GM18499 (cell line): ENCODE results near the gene CDC42EP1.
"Not testable (repeated sequence)": the region's sequence is repeated elsewhere in the genome, so short reads cannot be mapped to it uniquely, and the experiment has no call there.

Experiments used
- ATAC-seq: cut with Tn5 transposase; IDR thresholded peaks from one replicate; pipeline ENCODE4 v1.9.1; 2021; ENCODE audit warnings: moderate number of reproducible peaks; ENCODE audit not compliant: insufficient read depth, unreplicated experiment

The CDC42EP1 gene

DNA sequence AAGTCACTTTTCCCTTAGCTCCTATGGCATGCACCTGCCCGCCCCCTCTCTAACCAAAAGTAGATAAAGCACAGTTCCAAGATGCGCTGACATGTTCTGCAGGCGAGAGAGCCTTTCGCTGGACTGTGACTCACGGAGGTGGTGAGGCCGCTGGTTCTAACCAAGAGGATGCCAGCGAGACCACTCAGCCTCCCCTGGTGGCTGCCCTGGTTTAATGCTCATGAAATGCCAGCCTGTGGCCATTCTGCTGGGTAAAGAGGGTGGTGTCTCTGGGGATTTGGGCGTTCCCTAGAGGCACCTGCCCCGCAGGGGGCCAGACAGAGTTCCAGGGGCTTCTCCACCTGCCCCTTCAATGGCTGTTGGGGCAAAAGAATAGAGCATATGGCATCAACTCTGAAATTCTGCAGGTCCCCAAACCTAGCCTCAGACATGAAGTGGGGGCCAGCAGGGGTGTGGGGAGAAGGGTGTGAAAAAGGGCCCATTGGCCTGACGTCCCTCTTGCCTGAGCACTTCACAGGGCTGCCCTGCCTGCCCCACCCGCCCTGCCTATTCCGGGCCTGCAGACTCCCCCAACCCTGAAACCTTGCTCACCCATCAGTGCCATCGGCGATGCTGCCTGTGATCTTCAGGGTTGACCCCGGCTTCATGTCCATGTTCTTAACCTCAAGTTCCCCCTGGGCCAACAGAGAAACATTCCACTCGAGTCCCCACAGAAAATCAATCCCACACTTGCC lies 11.1 kb downstream of the CDC42EP1 start:
- no peak for ATAC-seq

DNA sequence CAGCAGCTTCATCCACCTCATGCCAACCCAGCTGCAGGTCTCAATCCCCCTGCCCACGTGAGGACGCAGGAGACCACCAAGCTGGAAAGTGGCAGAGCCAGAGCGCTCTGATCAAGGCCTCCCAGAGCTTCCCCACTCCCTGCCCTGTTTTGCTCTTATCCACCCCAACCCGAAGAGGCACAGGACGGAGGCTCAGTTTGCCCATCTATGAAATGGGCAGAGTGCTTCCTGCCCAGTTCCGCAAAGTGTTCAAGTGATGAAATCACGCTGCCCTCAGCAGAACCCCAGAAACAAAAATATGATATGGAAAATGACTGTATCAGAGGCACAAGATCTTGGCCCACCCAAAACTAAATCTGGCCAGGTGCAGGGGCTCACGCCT lies 11.7 kb downstream of the CDC42EP1 start:
- ATAC-seq: no peak

DNA sequence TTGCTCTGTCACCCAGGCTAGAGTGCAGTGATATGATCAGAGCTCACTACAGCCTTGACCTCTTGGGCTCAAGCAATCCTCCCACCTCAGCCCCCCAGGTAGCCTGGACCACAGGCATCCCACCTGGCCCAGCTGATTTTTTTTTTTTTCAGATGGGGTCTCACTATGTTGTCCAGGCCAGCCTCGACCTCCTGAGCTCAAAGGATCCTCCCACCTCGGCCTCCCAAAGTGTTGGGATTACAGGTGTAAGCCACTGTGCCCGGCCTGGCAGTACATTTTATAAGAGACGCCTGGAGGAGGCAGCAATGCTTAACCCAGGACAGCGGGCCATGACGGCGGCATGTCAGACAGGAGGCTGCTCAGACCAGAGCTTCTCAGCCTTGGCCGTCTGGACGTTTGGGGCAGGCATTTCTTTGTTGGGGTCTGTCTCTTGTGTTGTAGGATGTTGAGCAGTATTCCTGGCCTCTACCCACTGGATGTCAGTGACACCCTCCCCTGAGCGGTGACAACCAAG lies 15.3 kb downstream of the CDC42EP1 start:
- no peak for ATAC-seq

DNA sequence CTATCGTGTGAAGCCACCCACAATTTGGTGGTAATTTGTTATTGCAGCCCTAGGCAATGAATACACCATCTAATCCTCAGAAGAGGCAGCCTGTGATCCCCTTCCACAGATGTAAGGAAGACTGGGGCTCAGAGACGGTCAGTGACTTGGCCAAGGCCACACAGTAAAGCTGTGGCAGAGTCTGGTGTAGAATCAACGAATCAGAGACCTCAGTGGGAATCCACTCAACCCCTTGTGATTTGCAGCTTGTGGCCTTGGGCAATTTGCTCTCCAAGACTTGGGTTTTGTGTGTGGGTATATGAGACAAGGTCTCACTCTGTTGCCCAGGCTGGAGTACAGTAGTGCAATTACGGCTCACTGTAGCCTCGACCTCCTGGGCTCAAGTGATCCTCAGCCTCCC lies 17.7 kb downstream of the CDC42EP1 start:
- no peak for ATAC-seq

DNA sequence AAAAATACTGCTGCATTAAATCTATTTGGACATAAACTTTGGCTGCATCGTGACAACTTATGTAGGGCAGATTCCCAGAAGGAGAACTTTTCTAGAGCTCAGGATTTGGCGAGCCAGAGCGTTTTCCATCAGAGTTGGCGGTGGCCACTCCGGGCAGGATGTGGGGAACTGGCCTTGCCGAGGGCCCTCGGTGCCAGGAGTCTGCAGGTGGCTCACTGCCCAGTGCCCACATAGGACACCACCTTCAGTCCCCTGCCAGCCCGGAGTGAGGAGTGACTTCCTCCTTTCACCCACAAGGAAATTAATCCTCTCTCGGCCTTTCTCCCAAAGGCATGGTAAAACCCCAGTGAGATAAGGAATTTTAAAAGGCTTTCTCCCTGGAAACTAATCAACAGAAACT lies 21.2 kb downstream of the CDC42EP1 start:
- ATAC-seq: no peak

DNA sequence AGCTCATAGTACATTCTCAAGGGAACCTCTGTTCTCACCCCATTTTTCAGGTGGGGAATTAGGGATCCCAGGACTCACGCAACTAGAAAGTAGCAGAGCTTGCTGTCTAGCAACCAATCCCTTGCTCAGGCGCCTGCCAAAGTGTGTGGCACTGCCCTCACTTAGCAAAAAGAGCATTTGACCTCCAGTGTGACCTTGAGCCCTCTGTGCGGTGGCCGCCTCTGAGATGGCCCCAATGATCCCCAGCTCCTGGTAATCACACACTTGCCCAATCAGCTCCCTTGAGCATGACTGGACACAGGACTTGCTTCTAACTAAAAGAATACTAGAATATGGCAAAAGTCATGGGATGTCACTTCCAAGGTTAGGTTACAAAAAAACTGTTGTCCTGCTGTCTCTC lies 22.2 kb downstream of the CDC42EP1 start:
- ATAC-seq: no peak

DNA sequence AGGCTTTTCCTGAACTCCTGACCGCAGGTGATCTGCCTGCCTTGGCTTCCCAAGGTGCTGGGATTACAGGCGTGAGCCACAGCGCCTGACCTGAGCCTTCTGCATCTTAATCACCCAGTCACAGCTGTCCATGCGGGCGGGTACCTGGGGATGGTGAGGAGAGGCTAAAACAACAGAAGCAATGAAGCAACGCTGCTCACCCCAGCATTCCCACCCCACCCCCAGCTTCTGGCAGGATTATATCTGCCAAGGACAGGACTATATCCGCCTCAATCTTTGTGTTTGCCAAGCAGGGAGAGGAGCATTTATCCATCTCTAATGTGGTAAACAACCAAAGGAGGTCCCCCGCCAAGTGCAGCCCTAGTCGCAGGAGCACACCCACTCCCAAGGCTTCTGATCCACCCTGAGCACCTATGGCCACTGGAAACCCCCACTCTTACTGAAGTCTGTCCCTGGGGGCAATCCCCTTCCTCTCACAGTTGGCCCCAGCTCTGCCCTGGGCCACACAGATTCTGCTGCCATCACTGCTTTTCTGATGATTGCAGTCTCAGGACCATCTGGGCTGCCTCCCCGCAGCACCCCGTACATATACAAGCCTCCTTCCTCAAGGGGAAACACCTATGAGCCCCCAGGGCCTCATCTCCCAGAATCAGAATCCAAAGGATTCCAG lies 28.4 kb downstream of the CDC42EP1 start:
- ATAC-seq: no peak

DNA sequence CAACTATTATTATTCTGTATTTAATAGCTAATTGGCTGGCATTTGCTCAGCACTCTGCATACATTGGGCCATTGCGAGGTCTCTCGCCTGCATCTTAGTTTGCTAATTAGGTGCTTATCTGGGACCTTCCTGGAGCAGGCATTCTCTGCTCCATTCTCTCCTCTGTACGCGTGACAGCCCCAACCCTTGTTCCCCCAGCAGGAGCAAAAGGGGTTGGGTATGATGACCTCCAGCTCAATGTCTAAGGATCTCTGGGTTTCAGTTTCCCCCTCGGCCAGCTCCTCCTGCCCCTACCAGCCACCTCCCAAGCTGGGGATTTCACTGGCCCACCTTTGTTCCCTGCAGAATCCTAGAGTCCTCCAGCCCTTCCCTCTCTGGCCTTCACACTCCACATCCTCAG lies 29.4 kb downstream of the CDC42EP1 start:
- no peak for ATAC-seq

DNA sequence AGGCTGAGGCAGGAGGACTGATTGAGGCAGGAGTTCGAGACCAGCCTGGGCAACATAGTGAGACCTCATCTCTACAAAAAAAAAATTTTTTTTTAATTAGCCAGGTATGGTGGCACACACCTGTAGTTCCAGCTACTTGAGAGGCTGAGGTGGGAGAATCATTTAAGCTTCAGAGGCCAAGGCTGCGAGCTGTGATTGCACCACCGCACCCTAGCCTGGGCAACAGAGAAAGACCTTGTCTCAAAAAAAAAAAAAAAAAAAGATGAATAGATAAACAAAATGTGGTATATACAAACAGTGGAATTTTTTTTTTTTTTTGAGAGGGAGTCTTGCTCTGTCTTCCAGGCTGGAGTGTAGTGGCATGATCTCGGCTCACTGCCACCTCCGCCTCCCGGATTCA lies 30.8 kb downstream of the CDC42EP1 start:
- not testable (repeated sequence) for ATAC-seq

DNA sequence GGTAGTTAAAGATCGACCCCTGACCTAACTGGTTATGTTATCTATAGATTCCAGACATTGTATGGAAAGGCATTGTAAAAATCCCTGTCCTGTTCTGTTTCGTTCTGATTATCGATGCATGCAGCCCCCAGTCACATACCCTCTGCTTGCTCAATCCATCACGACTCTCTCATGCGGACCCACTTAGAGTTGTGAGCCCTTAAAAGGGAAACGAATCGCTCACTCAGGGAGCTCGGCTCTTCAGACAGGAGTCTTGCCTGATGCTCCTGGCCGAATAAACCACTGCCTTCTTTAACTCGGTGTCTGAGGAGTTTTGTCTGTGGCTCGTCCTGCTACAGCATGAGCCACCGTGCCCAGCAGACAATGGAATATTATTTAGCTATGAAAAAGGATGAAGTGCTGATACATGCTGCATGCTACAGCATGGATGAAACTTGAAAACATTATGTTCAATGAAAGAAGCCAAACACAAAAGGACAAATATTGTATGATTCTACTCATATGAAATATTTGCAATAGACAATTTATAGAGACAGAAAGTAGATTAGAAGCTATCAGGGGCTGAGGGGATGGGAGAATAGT lies 31.6 kb downstream of the CDC42EP1 start:
- no peak for ATAC-seq

DNA sequence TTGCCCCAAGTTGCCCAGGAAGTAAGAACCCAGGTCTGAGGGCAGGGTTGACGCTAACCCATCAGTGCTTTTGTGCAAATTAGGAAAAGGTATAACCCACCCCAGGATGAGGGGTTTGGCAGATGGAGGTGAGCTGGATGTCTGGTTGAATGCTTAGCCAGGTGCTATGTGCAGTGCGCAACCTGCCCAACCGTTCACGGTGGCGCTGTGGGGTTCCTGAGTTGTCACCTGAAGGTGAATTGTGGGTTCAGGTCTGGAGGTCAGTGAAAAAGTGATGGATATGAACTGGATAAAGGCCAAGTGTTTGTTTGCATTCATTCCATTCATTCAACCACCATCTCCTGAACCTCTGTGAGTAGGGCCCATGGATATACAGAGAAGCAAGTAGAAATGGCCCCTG lies 34.0 kb downstream of the CDC42EP1 start:
- no peak for ATAC-seq

DNA sequence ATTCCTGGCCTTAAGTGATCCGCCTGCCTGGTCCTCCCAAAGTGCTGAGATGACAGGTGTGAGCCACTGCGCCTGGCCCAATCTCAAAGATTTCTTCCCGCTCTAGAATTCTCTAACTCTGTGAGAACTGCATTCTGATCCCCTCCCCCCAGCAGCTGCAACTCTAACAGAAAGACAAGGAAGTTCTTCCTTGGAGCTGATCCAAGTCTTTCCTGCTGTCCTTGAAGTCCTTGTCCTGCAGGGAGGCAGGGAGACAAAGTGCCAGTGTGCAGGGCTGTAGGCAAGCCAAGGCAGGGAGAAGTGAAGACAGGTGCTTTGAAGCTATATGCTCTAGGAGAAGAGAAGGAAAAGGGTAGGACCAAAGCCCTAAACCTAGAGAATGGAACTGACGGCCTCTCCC lies 38.9 kb downstream of the CDC42EP1 start:
- ATAC-seq: no peak

DNA sequence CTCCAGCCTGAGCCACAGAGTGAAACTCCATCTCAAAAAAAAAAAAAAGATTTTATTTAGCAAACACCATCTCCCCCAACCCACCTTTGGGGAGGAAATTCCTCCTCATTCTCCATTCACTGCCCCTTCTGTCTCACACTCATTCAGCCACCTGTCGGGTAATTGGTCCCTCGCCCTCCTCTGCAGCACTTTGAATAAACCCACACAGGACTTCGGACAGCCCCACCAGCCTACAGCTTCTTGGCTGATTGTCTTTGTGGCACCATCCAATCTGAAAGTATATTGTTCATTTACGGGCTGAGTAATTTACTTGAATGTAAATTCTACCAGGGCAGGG lies 40.9 kb downstream of the CDC42EP1 start:
- ATAC-seq: no peak

DNA sequence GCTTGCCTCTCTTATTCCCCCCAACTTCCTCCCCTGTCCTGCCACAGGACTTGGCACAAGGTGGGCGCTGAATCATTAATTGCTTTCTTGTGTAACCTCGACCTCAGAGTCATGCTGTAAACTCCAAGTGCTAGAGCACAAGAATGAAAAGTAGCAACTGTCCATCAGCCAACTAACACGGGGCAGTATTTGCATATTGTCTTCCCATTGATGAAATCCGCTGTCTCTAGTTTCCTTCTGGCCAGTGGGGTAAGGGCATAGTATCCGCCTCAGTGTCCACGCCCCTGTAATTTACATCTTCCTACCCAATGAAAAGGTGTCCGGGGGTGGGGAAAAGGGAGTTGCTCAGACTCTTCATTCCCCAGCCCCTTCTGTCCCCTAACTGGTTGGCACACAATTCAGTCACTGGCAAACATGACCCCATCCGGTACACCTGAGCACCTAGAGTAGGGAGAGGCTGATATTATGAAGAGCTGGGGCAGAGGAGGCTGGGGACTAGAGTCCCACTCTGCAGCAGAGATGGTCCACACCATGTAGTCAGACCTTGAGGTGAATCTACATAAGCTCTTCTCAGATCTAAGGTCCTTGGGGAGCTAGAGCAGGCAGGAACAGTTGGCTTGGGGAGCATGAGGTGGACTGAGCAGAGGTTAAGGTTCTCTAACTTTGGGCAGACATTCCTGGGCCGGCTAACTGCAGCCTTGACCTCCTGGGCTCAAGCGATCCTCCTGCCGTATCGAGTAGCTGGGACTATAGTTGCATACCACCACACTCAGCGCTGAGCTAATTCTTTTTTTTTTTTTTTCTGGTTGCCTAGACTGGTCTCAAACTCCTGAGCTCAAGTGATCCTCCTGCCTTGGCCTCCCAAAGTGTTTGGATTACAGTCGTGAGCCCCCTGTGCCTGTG lies 41.5 kb downstream of the CDC42EP1 start:
- ATAC-seq: no peak

DNA sequence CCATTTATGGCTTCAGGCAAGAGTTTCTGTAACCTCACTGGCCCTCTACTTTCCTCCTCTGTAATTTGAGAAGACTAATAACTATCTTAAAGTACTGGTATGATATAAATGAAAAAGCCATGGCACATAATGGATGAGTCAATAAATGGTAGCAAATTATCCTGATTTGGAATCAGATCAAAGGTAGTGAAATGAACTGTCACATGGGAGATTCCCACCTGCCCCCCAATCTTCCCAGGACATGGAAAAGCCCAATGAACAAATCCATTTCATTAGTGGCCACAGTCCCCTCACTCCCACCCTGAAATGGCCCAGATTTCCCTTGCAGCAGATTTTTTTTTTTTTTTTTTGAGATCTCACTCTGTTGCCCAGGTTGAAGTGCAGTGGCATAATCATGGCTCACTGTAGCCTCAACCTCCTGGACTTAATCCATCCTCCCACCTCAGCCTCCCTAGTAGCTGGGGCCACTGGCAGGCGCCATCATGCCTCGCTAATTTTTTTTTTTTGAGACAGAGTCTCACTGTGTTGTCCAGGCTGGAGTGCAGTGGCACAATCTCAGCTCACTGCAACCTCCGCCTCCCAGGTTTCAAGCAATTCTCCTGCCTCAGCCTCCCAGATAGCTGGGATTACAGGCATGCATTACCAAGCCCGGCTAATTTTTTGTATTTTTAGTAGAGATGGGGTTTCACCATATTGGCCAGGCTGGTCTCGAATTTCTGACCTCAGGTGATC lies 42.4 kb downstream of the CDC42EP1 start:
- ATAC-seq: not testable (repeated sequence)

DNA sequence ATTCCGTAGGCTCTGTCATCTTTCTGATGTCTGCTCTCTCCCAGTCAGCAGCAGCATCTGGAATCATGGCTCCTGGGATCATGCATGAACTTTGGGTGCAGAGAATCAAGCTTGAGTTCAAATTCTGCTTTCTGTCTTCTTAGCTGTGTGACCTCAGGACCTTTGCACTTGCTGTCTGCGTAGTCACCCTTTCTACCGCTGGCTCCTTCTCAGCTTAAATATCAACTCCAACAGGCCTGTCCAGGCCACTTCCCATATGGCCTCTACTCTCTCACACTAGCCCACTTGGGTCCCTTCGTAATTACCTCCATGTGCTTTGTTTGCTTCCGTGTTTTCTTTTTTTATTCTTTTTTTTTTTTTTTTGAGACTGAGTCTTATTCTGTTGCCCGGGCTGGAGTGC lies 43.8 kb downstream of the CDC42EP1 start:
- no peak for ATAC-seq

DNA sequence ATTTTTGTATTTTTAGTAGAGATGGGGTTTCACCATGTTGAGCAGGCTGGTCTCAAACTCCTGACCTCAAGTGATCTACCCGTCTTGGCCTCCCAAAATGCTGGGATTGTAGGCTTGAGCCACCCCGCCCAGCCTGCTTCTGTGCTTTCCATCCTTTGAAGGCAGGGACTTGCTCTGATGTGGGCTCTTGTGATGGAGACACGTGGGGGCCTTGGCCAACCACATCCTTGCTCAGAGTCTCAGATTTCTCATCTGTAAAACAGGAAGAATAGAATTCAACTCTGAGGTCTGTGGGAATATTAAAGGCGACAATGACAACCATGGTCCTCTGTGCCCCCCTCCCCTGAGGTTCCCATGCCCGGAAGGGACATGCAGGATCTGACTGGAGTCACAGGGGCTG lies 44.6 kb downstream of the CDC42EP1 start:
- no peak for ATAC-seq

DNA sequence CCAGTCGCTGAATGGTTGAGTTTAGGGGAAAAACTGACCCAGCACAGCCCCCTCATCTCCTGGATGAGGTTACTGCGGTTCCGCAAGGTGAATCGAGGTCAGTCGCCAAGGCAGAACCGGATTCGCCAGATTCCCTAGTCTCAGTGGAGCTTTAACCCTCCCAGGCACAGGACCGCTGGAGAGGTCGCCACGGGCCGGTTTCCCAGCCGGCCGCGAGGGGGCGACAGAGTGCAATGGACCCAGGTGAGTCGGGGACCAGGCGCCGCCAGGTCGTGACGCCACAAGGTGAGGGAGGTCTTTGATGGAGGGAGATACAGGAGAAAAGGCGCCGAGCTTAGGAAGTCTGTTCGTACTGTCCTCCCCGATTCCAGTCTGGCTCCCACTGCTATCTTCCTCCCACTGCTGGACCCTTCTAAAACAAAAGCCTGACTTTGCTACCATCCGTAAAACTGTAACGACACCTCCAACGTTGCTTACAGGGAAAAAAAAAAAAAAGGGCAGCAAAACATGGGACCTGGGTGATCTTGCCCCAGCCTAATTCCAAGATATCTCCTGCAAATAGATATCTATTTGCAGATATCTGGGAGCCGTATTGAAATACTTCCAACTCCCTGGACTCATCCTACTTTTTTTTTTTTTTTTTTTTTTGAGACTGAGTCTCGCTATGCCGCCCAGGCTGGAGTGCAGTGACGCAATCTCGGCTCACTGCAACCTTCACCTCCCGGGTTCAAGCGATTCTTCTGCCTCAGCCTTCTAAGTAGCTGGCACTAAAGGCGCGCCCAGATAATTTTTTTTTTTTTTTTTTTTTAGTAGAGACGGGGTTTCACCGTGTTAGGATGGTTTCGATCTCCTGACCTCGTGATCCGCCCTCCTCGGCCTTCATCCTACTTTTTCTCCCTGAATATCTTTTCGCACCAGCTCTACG lies 47.0 kb downstream of the CDC42EP1 start:
- ATAC-seq: no peak

DNA sequence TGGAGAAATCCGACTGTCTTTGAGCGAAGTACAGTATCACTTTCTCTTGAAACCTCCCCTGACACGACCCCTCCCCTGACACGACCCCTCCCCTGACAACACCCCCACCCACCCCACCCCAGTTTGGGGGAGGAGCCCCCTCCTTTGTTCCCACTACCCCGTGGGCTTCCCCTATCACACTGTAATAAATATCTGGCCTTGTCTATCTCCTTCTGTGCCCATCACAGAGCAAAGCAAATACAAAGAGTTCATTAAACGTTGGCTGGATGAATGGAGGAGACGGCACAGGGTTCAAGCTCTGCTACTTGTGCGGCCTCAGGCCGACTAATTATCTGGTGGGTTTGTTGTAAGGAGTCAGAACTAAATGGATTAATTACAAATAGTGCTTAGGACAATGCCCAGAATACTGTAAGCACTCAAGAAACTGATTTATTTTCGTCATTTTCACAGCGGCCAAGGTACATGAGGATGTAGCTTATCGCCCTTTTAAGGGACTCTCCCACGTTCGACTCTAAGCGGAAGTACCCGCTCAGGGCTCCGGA lies 47.7 kb downstream of the CDC42EP1 start:
- ATAC-seq: no peak
